SU-DHL-6 (cell line): Measurements from ENCODE around the gene YIF1A.
A peak's percentile ranks its signal among the peaks of the same experiment; 100 is the strongest.

ENCODE experiments used
- H2AFZ ChIP-seq: fragments of 200-600 bp; sonication (generic); 2 replicates; pipeline ENCODE4 v1.6.1; 2014; ENCODE audit warnings: low read depth, mild to moderate bottlenecking, moderate library complexity, mixed read lengths, antibody characterized with exemption, low read length; ENCODE audit not compliant: severe bottlenecking
- H3F3A ChIP-seq: fragments of 200-600 bp; shearing (Covaris generic); 2 replicates; pipeline ENCODE4 v1.6.0; 2016; ENCODE audit warnings: antibody characterized with exemption, mild to moderate bottlenecking; ENCODE audit not compliant: insufficient read depth
- H3K27ac ChIP-seq: fragments of 200-600 bp; sonication (generic); 2 replicates; pipeline ENCODE4 v1.5.1; 2016; ENCODE audit warnings: low read depth, mild to moderate bottlenecking, low read length, moderate library complexity, mixed read lengths
- H3K27me3 ChIP-seq: fragments of 200-600 bp; sonication (generic), shearing (Covaris generic); 2 replicates; pipeline ENCODE4 v1.6.0; 2014; ENCODE audit warnings: mild to moderate bottlenecking, low read length
- H3K36me3 ChIP-seq: fragments of 200-600 bp; sonication (generic); 2 replicates; pipeline ENCODE4 v1.6.1; 2014; ENCODE audit warnings: mild to moderate bottlenecking, low read length, mixed read lengths
- H3K4me2 ChIP-seq: fragments of 300-600, 200-600 bp; shearing (Covaris generic), sonication (generic); 2 replicates; pipeline ENCODE4 v1.6.0; 2014; ENCODE audit warnings: low read length, low read depth, mild to moderate bottlenecking; ENCODE audit not compliant: poor library complexity, severe bottlenecking
- H3K4me3 ChIP-seq: fragments of 200-600 bp; sonication (generic); 2 replicates; pipeline ENCODE4 v1.5.1; 2014; ENCODE audit warnings: antibody characterized with exemption, low read length, mild to moderate bottlenecking, mixed read lengths; ENCODE audit not compliant: insufficient read depth, poor library complexity, severe bottlenecking
- H3K79me2 ChIP-seq: fragments of 200-600 bp; sonication (generic); 2 replicates; pipeline ENCODE4 v1.6.1; 2014; ENCODE audit warnings: mild to moderate bottlenecking, low read length, moderate library complexity; ENCODE audit not compliant: insufficient read depth
- H3K9ac ChIP-seq: fragments of 200-600 bp; sonication (generic); 2 replicates; pipeline ENCODE4 v1.7.0; 2014; ENCODE audit warnings: mild to moderate bottlenecking, low read length
- H3K9me2 ChIP-seq: fragments of 200-600 bp; sonication (generic); replicated peaks from 2 replicates; pipeline ENCODE4 v1.6.1; 2014; ENCODE audit warnings: low read length; ENCODE audit not compliant: insufficient read depth
- H3K9me3 ChIP-seq: fragments of 200-600 bp; sonication (generic); 2 replicates; pipeline ENCODE4 v1.6.1; 2014; ENCODE audit warnings: low read length, mixed read lengths; ENCODE audit not compliant: insufficient read depth
- H4K20me1 ChIP-seq: fragments of 200-600 bp; sonication (generic); 2 replicates; pipeline ENCODE4 v1.6.1; 2014; ENCODE audit warnings: low read depth, mild to moderate bottlenecking, antibody characterized with exemption, low read length, moderate library complexity, mixed read lengths
- EZH2phosphoT487 ChIP-seq: fragments of 200-600 bp; sonication (generic), shearing (Covaris generic); conservative IDR thresholded peaks from 2 replicates; pipeline ENCODE4 v1.6.1; 2018; ENCODE audit warnings: mild to moderate bottlenecking, antibody characterized with exemption, low read length, moderate library complexity, mixed read lengths
- TF ChIP-seq, protein P1 (sequence below): fragments of 200-600 bp; sonication (generic); IDR thresholded peaks from one replicate; pipeline ENCODE4 v1.5.1; 2017; ENCODE audit warnings: antibody characterized with exemption, mild to moderate bottlenecking, low read length, moderate library complexity; ENCODE audit not compliant: insufficient read depth, poor library complexity, severe bottlenecking

YIF1A gene

DNA sequence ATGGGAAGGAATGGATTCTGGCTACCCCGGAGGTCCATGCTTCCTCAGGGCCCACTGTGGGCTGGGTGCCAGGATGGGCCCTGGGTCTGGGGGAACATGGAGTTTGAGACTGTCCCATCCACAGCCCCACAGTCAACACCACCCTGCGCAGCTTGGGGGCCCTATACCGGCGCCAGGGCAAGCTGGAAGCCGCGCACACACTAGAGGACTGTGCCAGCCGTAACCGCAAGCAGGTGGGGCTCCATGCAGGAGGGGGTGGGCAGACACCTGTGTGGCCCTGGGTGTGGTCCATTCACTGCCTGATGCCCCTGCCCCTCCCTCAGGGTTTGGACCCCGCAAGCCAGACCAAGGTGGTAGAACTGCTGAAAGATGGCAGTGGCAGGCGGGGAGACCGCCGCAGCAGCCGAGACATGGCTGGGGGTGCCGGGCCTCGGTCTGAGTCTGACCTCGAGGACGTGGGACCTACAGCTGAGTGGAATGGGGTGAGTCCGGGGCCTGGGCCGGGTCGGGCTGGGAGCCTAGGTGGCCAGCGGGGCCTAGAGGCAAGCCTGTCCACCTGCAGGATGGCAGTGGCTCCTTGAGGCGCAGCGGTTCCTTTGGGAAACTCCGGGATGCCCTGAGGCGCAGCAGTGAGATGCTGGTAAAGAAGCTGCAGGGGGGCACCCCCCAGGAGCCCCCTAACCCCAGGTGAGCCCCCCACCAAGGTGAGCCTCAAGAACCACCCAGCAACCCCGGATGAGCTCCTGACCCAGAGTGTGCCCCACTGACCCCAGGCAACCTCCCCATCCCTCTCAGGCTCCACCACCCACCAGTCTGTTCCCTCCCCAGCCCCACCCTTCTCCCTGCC lies 23.2 kb downstream of the YIF1A start:
- Histone ChIP-seq H3K9me3 (no peaks in the 10 kb centered on the region), H3K36me3 (no peaks in the 10 kb centered on the region), H2AFZ (no peak overlapping the region), H3K79me2 (peaks cover 22% of the 10 kb centered on the region), H3F3A (peaks cover 6% of the 10 kb centered on the region), H3K9ac (no peak overlapping the region), H3K9me2 (no peaks in the 10 kb centered on the region), H3K27ac (no peak overlapping the region), H3K4me2 (no peak overlapping the region), H4K20me1 (no peaks in the 10 kb centered on the region), H3K27me3 (no peaks in the 10 kb centered on the region), H3K4me3 (no peak overlapping the region)
- TF ChIP-seq, protein P1, sequence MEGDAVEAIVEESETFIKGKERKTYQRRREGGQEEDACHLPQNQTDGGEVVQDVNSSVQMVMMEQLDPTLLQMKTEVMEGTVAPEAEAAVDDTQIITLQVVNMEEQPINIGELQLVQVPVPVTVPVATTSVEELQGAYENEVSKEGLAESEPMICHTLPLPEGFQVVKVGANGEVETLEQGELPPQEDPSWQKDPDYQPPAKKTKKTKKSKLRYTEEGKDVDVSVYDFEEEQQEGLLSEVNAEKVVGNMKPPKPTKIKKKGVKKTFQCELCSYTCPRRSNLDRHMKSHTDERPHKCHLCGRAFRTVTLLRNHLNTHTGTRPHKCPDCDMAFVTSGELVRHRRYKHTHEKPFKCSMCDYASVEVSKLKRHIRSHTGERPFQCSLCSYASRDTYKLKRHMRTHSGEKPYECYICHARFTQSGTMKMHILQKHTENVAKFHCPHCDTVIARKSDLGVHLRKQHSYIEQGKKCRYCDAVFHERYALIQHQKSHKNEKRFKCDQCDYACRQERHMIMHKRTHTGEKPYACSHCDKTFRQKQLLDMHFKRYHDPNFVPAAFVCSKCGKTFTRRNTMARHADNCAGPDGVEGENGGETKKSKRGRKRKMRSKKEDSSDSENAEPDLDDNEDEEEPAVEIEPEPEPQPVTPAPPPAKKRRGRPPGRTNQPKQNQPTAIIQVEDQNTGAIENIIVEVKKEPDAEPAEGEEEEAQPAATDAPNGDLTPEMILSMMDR: no peak
- TF ChIP-seq EZH2phosphoT487: no peak

- H3F3A ChIP-seq: peaks cover 6% of the 10 kb centered on the region
- no peak overlapping the region for H3K27ac ChIP-seq
- H3K9ac ChIP-seq: no peak overlapping the region
- H3K36me3 ChIP-seq: no peaks in the 10 kb centered on the region
- H3K27me3 ChIP-seq: no peaks in the 10 kb centered on the region
- H3K9me2 ChIP-seq: no peaks in the 10 kb centered on the region
- H3K4me3 ChIP-seq: no peak overlapping the region
- H3K4me2 ChIP-seq: no peak overlapping the region
- H2AFZ ChIP-seq: no peak overlapping the region
- peaks cover 13% of the 10 kb centered on the region for H3K79me2 ChIP-seq
- H3K9me3 ChIP-seq: no peaks in the 10 kb centered on the region
- H4K20me1 ChIP-seq: no peaks in the 10 kb centered on the region
- TF ChIP-seq EZH2phosphoT487: no peak
- TF ChIP-seq, protein P1: peak; percentile 68
Measured at GRCh38 chr11:66264914-66265313, 24.0 kb downstream of the YIF1A start.

DNA sequence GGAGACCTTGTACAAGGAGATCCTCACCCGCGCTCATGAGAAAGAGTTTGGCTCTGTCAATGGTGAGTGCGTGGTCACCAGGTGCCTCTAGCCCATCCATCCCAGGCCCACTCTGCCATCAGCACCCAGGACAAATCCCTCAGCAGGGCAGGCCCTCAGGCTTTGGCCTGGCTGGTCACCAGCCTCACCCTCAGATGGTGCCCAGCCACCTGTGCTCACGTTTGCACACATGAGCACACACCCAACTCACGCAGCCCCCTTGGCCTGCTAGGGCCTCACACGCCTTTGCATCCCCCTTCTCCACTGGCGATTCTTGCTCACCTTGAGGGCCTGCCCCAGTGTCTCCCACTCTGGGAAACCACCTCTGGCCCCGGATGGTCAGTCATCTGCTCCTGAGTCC lies 24.6 kb downstream of the YIF1A start:
- Histone ChIP-seq H3K27ac (no peak overlapping the region), H3K4me3 (no peak overlapping the region), H3F3A (peaks cover 6% of the 10 kb centered on the region), H4K20me1 (no peaks in the 10 kb centered on the region), H3K9ac (no peak overlapping the region), H3K9me3 (no peaks in the 10 kb centered on the region), H3K27me3 (no peaks in the 10 kb centered on the region), H3K79me2 (peaks cover 8% of the 10 kb centered on the region), H3K36me3 (no peaks in the 10 kb centered on the region), H3K9me2 (no peaks in the 10 kb centered on the region), H3K4me2 (no peak overlapping the region), H2AFZ (no peak overlapping the region)
- no peak for TF ChIP-seq EZH2phosphoT487
- TF ChIP-seq, protein P1: no peak
